ENCODE measurements around the gene PTPRM. TPM values are rescaled to one million over a fixed set of nuclear protein-coding genes. Genes with fewer than 3 reads are reported as not detected.

The PTPRM gene
- total RNA-seq, 1 experiment from 2014 or later = 100.0 TPM

DNA sequence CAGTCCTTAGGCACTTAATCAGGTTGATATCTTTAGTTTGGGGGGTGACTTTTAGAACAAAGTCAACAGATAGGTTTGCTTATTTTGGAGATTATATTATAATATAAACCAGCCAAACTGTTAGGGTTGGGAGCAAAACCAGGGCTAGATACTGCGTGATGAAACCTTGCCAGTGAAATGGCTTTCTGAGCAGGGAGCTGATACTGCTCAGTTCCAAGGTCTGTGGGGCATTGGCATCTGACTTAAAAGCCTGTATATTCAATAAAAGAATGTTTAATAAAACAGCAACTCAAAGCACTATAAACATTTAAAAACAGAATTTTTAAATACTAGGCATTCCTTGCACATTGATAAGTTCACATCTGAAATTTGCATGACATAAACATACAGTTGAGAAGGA, 19.3 kb downstream of the PTPRM start:
- H3K9me3 ChIP-seq = no peaks in the 10 kb centered on the region
- TF ChIP-seq, protein P1, sequence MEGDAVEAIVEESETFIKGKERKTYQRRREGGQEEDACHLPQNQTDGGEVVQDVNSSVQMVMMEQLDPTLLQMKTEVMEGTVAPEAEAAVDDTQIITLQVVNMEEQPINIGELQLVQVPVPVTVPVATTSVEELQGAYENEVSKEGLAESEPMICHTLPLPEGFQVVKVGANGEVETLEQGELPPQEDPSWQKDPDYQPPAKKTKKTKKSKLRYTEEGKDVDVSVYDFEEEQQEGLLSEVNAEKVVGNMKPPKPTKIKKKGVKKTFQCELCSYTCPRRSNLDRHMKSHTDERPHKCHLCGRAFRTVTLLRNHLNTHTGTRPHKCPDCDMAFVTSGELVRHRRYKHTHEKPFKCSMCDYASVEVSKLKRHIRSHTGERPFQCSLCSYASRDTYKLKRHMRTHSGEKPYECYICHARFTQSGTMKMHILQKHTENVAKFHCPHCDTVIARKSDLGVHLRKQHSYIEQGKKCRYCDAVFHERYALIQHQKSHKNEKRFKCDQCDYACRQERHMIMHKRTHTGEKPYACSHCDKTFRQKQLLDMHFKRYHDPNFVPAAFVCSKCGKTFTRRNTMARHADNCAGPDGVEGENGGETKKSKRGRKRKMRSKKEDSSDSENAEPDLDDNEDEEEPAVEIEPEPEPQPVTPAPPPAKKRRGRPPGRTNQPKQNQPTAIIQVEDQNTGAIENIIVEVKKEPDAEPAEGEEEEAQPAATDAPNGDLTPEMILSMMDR (IDR thresholded peaks at IDR 0.05; ENCODE audit: insufficient read depth in 1 of 2, low read depth in 1 of 2, low read length in 1 of 2, severe bottlenecking in 1 of 2, unreplicated experiment in 1 of 2) = no peak
- peaks cover 12% of the 10 kb centered on the region for H3K36me3 Mint-ChIP-seq (ENCODE audit: insufficient read depth, unreplicated experiment)
- ChIA-PET POLR2A (interaction anchor here (0.6 kb wide), 1 partner anchor 23 kb away, joined by 6 read pairs; no protein-coding TSS in a partner anchor), CTCF (no interaction called here)
- no TSS peak for BruUV-seq (replicated peaks)
- no peak overlapping the region for H3K4me3 Mint-ChIP-seq (ENCODE audit: unreplicated experiment)
- no peak overlapping the region for H3K27ac Mint-ChIP-seq (ENCODE audit: unreplicated experiment)
- H3K27me3 Mint-ChIP-seq (ENCODE audit: insufficient read depth, unreplicated experiment) = no peaks in the 10 kb centered on the region
- H3K9me3 Mint-ChIP-seq (ENCODE audit: unreplicated experiment) = no peaks in the 10 kb centered on the region
- H3K4me1 ChIP-seq = peaks cover 39% of the 10 kb centered on the region
- H3K4me3 ChIP-seq (ENCODE audit: low read depth, low read length) = no peak overlapping the region
- intact Hi-C loops (cut with micrococcal nuclease; ENCODE audit: unreplicated experiment) = no loop called here
- H3K36me3 ChIP-seq (ENCODE audit: control insufficient read depth, insufficient read depth, low read length) = no peaks in the 10 kb centered on the region
- peaks cover 31% of the 10 kb centered on the region for H3K4me1 Mint-ChIP-seq (ENCODE audit: low read depth, unreplicated experiment)
- DNase-seq = no peak
- no peaks in the 10 kb centered on the region for H3K27me3 ChIP-seq (replicated peaks; ENCODE audit: control insufficient read depth, insufficient read depth, low read length)

DNA sequence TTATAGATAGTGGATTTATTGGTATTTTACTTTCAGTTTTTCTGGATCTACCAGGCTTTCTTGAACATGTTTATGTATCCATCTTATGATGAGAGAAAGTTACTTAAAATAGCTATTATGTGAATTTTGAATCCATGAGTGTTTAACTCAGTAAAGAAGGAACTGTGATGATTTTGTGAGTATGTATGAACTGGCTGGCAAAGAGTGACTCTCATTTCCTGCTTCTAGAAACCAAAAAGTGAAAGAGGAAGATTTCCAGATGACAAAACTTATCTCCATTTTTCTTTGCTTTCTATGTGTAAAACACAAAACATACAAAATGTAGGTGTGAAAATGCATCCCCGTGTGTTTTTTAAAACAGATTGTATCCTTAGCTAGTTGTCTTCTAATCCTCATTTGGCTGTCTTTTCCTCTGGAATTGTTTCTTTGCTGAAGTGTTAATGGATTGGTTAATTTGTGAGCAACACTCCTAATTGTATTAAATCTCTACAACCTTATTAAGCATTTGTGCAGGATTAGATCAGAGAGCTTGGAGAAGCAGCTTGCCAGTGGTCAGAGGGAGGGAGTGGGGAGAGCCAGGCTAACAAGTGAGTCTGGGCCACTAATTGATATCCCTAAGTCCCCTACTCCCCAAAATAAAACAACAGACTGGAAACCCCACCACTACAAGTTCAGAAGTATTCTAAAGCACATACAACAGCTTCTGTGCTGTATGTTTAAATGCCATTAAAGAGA, 23.9 kb downstream of the PTPRM start:
- Histone ChIP-seq H3K4me1 (peaks cover 8% of the 10 kb centered on the region), H3K27me3 (replicated peaks; ENCODE audit: control insufficient read depth, insufficient read depth, low read length) (no peaks in the 10 kb centered on the region), H3K9me3 (no peaks in the 10 kb centered on the region), H3K4me3 (ENCODE audit: low read depth, low read length) (no peak overlapping the region), H3K36me3 (ENCODE audit: control insufficient read depth, insufficient read depth, low read length) (no peaks in the 10 kb centered on the region)
- H3K36me3 Mint-ChIP-seq (ENCODE audit: insufficient read depth, unreplicated experiment) = no peaks in the 10 kb centered on the region
- POLR2A ChIA-PET = no interaction called here
- no peaks in the 10 kb centered on the region for H3K9me3 Mint-ChIP-seq (ENCODE audit: unreplicated experiment)
- no peak for DNase-seq
- no peaks in the 10 kb centered on the region for H3K27me3 Mint-ChIP-seq (ENCODE audit: insufficient read depth, unreplicated experiment)
- H3K27ac Mint-ChIP-seq (ENCODE audit: unreplicated experiment) = no peak overlapping the region
- intact Hi-C loops (cut with micrococcal nuclease; ENCODE audit: unreplicated experiment) = no loop called here
- peaks cover 17% of the 10 kb centered on the region for H3K4me1 Mint-ChIP-seq (ENCODE audit: low read depth, unreplicated experiment)
- no peak overlapping the region for H3K4me3 Mint-ChIP-seq (ENCODE audit: unreplicated experiment)
- CTCF ChIA-PET = no interaction called here
- TF ChIP-seq, protein P1 (IDR thresholded peaks at IDR 0.05; ENCODE audit: insufficient read depth in 1 of 2, low read depth in 1 of 2, low read length in 1 of 2, severe bottlenecking in 1 of 2, unreplicated experiment in 1 of 2) = no peak
- BruUV-seq (replicated peaks) = no TSS peak

DNA sequence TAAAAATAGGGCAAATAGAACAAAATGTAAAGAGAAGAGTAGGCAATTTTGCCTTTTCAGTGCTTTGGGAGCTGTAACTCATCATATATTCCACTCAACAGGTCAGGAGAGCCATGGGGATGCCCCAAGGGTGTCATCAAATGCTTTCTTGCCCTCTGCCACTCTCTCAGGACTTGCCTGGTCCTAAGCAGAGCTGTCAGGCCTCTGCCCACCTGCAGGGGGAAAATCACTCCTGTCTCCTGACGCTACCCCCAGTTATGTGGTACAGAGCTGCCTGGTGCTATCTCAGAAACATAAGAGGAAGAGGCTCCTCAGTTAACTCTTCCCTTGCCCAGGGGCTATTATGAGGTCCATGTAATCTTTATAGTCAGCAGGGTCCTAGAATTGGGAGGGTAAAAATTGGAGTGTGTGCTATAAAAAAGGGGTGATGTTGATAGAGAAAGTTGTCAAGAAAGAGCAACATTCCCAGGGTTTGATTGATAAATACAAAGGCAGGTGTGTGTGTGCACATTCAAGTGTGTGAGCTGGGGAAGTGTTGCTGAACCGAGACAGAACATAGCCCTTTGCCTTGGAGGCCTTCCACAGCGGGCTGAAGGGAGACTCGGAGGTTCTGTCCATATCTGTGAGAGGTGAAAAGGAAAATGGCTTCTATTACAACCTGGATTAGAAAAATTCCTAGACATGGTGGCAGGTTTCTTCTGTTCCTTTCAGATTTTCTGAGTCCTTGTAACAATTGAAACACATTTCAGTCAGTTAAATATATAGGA, 25.4 kb downstream of the PTPRM start:
- Histone ChIP-seq H3K9me3 (no peaks in the 10 kb centered on the region), H3K36me3 (ENCODE audit: control insufficient read depth, insufficient read depth, low read length) (no peaks in the 10 kb centered on the region), H3K4me1 (no peaks in the 10 kb centered on the region; the same call in none of the 2 replicates), H3K4me3 (ENCODE audit: low read depth, low read length) (no peak overlapping the region), H3K27me3 (replicated peaks; ENCODE audit: control insufficient read depth, insufficient read depth, low read length) (no peaks in the 10 kb centered on the region)
- Mint-ChIP-seq H3K4me3 (ENCODE audit: unreplicated experiment) (no peak overlapping the region), H3K4me1 (ENCODE audit: low read depth, unreplicated experiment) (peaks cover 17% of the 10 kb centered on the region), H3K27me3 (ENCODE audit: insufficient read depth, unreplicated experiment) (no peaks in the 10 kb centered on the region), H3K9me3 (ENCODE audit: unreplicated experiment) (no peaks in the 10 kb centered on the region), H3K27ac (ENCODE audit: unreplicated experiment) (no peak overlapping the region), H3K36me3 (ENCODE audit: insufficient read depth, unreplicated experiment) (no peaks in the 10 kb centered on the region)
- no TSS peak for BruUV-seq (replicated peaks)
- CTCF ChIA-PET = interaction anchor here (0.6 kb wide), 1 partner anchor 35 kb away, joined by 3 read pairs; no protein-coding TSS in a partner anchor
- TF ChIP-seq, protein P1 (IDR thresholded peaks at IDR 0.05; ENCODE audit: insufficient read depth in 1 of 2, low read depth in 1 of 2, low read length in 1 of 2, severe bottlenecking in 1 of 2, unreplicated experiment in 1 of 2) = peak in 1 of 2 experiments; percentile 64
- peak in 1 of 2 experiments; percentile 40 for DNase-seq
- intact Hi-C loops (cut with micrococcal nuclease; ENCODE audit: unreplicated experiment) = no loop called here
- POLR2A ChIA-PET = interaction anchor here (0.5 kb wide), 1 partner anchor 26 kb away, joined by 5 read pairs; no protein-coding TSS in a partner anchor

Measured in Caco-2 (cell line).